Activated CD4-positive, CD25-positive, alpha-beta regulatory T cell treated with anti-CD3 and anti-CD28 coated beads, Interleukin-2, amount 50 U/mL, for 24 hours (primary cell): ENCODE data around the gene MICAL3.

Experiments used
- ATAC-seq, 2 donors: fragments of 150-1000 bp; cut with Tn5 transposase; one replicate each; pipeline ENCODE4 v1.10.0; 2021; ENCODE audit warnings: mild to moderate bottlenecking in 1 of 2, moderate library complexity in 1 of 2

MICAL3 gene

GRCh38 chr22:17862646-17863181, 161.6 kb downstream of the MICAL3 start:
- no peak for ATAC-seq

GRCh38 chr22:17861909-17862308, 162.5 kb downstream of the MICAL3 start:
- ATAC-seq, result no peak

- no peak for ATAC-seq
Observed at GRCh38 chr22:17860220-17860965, 164.0 kb downstream of the MICAL3 start.

- no peak for ATAC-seq
Observed at GRCh38 chr22:17858033-17858432, 166.3 kb downstream of the MICAL3 start.

- ATAC-seq, result no peak
Observed at GRCh38 chr22:17855572-17856290, 168.6 kb downstream of the MICAL3 start.

GRCh38 chr22:17853073-17853472, 171.3 kb downstream of the MICAL3 start:
- ATAC-seq, result no peak

GRCh38 chr22:17851759-17852158, 172.6 kb downstream of the MICAL3 start:
- ATAC-seq, result no peak

- no peak for ATAC-seq
Observed at GRCh38 chr22:17847360-17848078, 176.8 kb downstream of the MICAL3 start.

GRCh38 chr22:17846326-17846992, 177.9 kb downstream of the MICAL3 start:
- ATAC-seq, result no peak

- ATAC-seq, result no peak
Observed at GRCh38 chr22:17845790-17846189, 178.6 kb downstream of the MICAL3 start.

- no peak for ATAC-seq
Observed at GRCh38 chr22:17845327-17845726, 179.0 kb downstream of the MICAL3 start.

- no peak for ATAC-seq
Observed at GRCh38 chr22:17844150-17844549, 180.2 kb downstream of the MICAL3 start.

- ATAC-seq, result peak; percentile 68 to 71
Observed at GRCh38 chr22:17842386-17842785, 182.0 kb downstream of the MICAL3 start.

- ATAC-seq, result no peak
Observed at GRCh38 chr22:17841836-17842235, 182.5 kb downstream of the MICAL3 start.

- no peak for ATAC-seq
Observed at GRCh38 chr22:17838180-17838865, 186.0 kb downstream of the MICAL3 start.

GRCh38 chr22:17836992-17837742, 187.2 kb downstream of the MICAL3 start:
- no peak for ATAC-seq

- no peak for ATAC-seq
Observed at GRCh38 chr22:17835256-17835655, 189.1 kb downstream of the MICAL3 start.

GRCh38 chr22:17833489-17833888, 190.9 kb downstream of the MICAL3 start:
- ATAC-seq, result no peak

- no peak for ATAC-seq
Observed at GRCh38 chr22:17832665-17833064, 191.7 kb downstream of the MICAL3 start.

- no peak for ATAC-seq
Observed at GRCh38 chr22:17831501-17832251, 192.7 kb downstream of the MICAL3 start.
